GM10266 (cell line): ENCODE measurements around the gene CTNNAL1.

Experiments
- DNase-seq: peaks from one replicate; pipeline ENCODE4 v3.0.0; 2012; ENCODE audit errors: extremely low spot score
- CTCF ChIP-seq: IDR thresholded peaks from 2 replicates; pipeline ENCODE4 v1.5.1; 2012; ENCODE audit warnings: mild to moderate bottlenecking, low read depth; ENCODE audit not compliant: control insufficient read depth, insufficient read depth; ENCODE audit errors: missing control alignments

CTNNAL1 gene

GRCh38 chr9:109036744-109037680, 23.7 kb upstream of the CTNNAL1 start:
- DNase-seq: no peak
- no peak for TF ChIP-seq CTCF

- no peak for DNase-seq
- no peak for TF ChIP-seq CTCF
Measured at GRCh38 chr9:109035684-109036423, 22.6 kb upstream of the CTNNAL1 start.

- no peak for TF ChIP-seq CTCF
- no peak for DNase-seq
Measured at GRCh38 chr9:109033941-109034700, 20.8 kb upstream of the CTNNAL1 start.

GRCh38 chr9:109031241-109031640, 17.9 kb upstream of the CTNNAL1 start:
- no peak for DNase-seq
- TF ChIP-seq CTCF: no peak

- DNase-seq: no peak
- no peak for TF ChIP-seq CTCF
Measured at GRCh38 chr9:109030426-109030825, 17.1 kb upstream of the CTNNAL1 start.

- no peak for TF ChIP-seq CTCF
- no peak for DNase-seq
Measured at GRCh38 chr9:109028457-109028856, 15.2 kb upstream of the CTNNAL1 start.
